ENCODE measurements around the gene GP5.

Gene GP5

DNA sequence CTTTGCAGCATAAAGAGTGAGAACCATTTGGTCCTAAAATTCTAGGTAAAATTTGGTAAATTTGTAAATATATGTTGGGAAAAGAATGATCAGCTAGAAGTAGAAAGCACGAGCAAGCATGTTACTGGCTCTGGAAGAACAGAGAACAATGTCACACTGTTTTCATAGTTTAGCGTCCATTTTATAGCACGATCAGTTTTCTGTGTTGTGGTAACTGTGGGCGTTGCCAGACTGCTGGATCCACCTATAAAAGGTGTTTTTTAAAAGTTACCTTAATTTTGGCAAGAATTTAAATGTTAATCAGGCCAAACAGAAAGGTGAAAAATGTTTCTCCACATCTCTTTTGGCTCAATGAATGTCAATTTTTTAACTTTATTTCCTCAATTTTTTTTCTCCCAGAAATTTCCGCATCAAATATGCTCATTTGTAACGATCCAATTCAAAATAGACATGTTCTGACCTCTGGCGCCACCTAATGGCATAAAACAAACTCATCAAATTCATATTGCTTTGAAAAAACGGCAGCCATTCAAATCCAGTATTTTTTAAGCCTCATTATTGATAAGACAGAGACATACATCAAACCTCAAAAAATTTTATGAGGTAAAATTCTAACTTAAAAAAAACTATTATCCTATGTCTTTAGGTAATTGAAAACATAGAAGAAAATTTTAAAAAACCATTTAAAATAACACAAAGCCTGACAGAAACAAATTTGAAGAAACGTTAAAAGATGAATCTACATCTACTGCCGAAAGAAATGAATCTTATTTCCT lies 5.5 kb upstream of the GP5 start:
- in situ Hi-C loops (cut with MboI; ENCODE audit: low sequenced_read_pairs, unreplicated experiment): no loop called here
- TF ChIP-seq, protein P1, sequence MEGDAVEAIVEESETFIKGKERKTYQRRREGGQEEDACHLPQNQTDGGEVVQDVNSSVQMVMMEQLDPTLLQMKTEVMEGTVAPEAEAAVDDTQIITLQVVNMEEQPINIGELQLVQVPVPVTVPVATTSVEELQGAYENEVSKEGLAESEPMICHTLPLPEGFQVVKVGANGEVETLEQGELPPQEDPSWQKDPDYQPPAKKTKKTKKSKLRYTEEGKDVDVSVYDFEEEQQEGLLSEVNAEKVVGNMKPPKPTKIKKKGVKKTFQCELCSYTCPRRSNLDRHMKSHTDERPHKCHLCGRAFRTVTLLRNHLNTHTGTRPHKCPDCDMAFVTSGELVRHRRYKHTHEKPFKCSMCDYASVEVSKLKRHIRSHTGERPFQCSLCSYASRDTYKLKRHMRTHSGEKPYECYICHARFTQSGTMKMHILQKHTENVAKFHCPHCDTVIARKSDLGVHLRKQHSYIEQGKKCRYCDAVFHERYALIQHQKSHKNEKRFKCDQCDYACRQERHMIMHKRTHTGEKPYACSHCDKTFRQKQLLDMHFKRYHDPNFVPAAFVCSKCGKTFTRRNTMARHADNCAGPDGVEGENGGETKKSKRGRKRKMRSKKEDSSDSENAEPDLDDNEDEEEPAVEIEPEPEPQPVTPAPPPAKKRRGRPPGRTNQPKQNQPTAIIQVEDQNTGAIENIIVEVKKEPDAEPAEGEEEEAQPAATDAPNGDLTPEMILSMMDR (IDR thresholded peaks at IDR 0.05; ENCODE audit: borderline replicate concordance, control extremely low read depth, extremely low read depth, insufficient read depth, missing control alignments): peak; percentile 39
- no peak for DNase-seq (ENCODE audit: low spot score)

DNA sequence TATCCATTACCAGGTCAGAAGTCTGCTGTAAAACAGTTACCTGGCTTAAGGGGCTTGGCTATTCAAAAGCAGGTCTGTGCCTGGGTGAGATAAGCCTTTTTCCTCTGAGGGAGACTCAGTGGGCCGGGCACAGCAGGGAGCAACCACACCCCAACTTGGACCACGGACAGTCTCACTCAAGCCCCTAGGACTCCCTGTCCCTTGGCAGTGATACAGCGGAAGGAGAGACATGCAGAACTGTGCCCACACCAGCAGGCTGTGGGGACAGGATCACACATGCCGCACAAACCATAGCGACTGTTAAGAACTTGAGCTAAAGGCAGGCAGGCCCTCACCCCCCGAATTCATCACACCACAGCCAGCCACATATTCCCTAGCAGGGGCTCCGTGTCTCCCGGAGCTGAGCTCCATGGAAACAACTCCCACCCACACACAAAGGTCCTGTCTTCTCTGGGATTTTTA lies 2.8 kb upstream of the GP5 start:
- TF ChIP-seq, protein P1 (IDR thresholded peaks at IDR 0.05; ENCODE audit: borderline replicate concordance, control extremely low read depth, extremely low read depth, insufficient read depth, missing control alignments): no peak
- no peak for DNase-seq (ENCODE audit: low spot score)
- in situ Hi-C loops (cut with MboI; ENCODE audit: low sequenced_read_pairs, unreplicated experiment): no loop called here

DNA sequence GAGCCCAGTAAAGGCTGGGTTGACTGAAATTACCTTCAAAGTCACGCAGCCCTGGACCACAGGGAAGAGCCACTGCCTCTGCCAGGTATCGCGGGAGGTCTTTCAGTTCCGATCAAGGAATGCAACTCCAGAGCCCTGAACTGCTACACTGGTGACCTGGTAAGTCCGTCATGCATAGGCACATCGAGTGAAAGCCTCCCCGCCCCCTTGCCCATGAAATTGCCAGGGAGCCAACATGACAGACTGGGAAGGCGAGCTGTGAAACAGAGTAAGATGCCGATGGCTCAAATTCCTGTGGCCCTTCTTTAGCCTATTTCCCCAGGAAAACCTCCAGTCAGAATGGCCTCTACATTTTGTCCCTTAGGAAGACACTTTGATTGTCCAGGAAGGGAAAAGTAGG lies 2.3 kb upstream of the GP5 start:
- no peak for DNase-seq (ENCODE audit: low spot score)
- in situ Hi-C loops (cut with MboI; ENCODE audit: low sequenced_read_pairs, unreplicated experiment): no loop called here
- TF ChIP-seq, protein P1 (IDR thresholded peaks at IDR 0.05; ENCODE audit: borderline replicate concordance, control extremely low read depth, extremely low read depth, insufficient read depth, missing control alignments): no peak

DNA sequence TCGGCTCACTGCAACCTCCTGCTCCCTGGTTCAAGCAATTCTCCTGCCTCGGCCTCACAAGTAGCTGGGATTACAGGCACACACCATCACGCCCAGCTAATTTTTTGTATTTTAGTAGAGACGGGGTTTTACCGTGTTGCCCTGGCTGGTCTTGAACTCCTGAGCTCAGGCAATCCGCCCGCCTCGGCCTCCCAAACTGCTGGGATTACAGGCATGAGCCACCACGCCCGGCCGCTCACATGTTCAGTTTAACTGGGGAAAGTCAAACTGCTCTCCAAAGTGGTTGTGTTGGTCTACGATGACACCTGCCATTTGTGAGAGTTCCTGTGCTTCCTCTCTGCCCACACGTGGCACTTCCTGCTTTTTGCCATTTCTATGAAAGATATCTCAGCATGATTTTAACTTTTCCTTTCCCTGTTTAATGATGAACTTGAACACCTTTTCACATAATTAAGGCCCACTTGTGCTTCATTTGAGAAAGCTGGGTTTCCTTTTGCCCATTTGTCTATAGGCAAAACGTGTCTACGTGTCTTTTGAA lies 877 bp upstream of the GP5 start:
- in situ Hi-C loops (cut with MboI; ENCODE audit: low sequenced_read_pairs, unreplicated experiment): no loop called here
- DNase-seq (ENCODE audit: low spot score): no peak
- TF ChIP-seq, protein P1 (IDR thresholded peaks at IDR 0.05; ENCODE audit: borderline replicate concordance, control extremely low read depth, extremely low read depth, insufficient read depth, missing control alignments): no peak

DNA sequence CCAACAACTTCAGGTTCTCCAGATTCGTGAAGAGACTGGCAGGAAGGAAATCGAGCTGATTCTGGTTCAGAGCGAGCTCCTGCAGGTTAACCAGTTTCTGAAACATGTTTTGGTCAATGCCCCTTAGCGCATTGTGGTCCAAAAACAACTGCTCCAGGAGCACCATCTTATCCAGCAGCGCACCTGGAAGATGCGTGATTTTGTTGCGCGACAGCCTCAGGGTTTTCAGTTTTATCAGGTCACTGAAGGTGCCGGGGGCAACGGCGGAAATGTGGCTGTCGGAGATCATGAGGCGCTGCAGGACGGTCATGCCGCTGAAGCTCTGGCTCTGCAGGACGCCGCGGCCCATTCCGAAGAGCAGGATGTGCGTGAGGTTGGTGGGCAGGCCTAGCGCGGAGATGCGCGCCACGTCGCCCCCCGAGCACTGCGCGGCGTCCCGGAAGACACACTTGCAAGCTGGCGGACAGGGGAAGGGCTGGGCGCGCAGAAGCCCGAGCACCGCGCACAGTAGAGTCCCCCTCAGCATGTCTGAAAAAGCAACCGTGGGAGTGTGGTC lies 1.2 kb downstream of the GP5 start:
- TF ChIP-seq, protein P1 (IDR thresholded peaks at IDR 0.05; ENCODE audit: borderline replicate concordance, control extremely low read depth, extremely low read depth, insufficient read depth, missing control alignments): no peak
- no peak for DNase-seq (ENCODE audit: low spot score)
- in situ Hi-C loops (cut with MboI; ENCODE audit: low sequenced_read_pairs, unreplicated experiment): no loop called here

DNA sequence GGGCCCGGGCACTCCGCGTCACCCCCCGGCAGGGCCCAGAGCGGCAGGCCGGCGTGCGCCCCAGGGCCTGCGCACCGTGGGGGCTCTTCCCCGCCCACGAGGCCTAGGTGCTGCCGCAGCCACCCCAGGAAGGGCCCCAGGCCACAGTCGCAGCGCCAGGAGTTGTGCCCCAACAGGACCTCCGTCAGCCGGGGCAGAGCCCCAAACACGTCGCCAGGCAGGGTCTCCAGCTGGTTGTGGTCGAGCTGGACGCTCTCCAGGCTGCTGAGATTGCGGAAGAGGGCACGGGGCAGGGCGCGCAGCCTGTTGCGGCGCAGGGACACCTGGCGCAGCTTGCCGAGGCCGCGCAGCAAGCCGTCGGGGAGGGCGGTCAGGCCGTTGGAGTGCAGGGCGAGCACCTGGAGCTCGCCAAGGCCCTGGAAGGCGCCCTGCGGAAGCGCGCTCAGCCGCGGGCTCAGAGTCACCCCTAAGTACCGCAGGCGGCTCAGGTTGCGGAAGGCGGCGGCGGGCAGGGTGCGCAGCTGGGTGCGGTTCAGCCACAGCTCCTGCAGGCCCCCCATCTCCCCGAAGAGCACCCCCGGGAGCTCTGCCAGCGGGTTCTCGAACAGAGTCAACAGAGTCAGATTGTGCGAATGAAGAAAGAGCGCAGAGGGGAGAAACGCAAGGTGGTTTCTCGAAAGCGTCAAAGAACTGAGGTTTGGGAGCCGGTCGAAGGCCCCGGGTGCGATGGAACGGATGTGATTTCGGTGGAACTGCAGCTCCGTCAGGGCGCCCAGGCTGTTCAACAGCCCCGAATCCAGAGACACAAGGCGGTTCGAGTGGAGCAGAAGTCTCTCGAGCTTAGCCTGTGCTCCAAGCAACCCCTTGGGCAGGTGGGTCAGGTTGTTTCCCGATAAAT lies 2.0 kb downstream of the GP5 start:
- in situ Hi-C loops (cut with MboI; ENCODE audit: low sequenced_read_pairs, unreplicated experiment): no loop called here
- DNase-seq (ENCODE audit: low spot score): peak; percentile 55
- TF ChIP-seq, protein P1 (IDR thresholded peaks at IDR 0.05; ENCODE audit: borderline replicate concordance, control extremely low read depth, extremely low read depth, insufficient read depth, missing control alignments): no peak

Measured in GM13976 (cell line).